OCI-M1 (cell line): ENCODE measurements around the gene VAMP3.

Experiments
- DNase-seq: peaks from one replicate; lab custom pipeline; 2025; lab: John Stamatoyannopoulos, UW

Gene VAMP3

GRCh38 chr1:7770997-7771822 is at the start of gene VAMP3:
VAMP3 (plus strand) TSS chr1:7771296; CDS start chr1:7771384, 88 bp downstream.
- DNase-seq, result peak; percentile 84

- no peak for DNase-seq
These were observed 49.0 kb upstream of the VAMP3 start for GRCh38 chr1:7721940-7722669.

- DNase-seq, result no peak
These were observed 48.5 kb upstream of the VAMP3 start for GRCh38 chr1:7722670-7723012.

GRCh38 chr1:7726623-7727022 is 44.5 kb upstream of the VAMP3 start:
- no peak for DNase-seq

- DNase-seq, result no peak
These were observed 43.2 kb upstream of the VAMP3 start for GRCh38 chr1:7727809-7728471.

GRCh38 chr1:7729761-7730160 is 41.3 kb upstream of the VAMP3 start:
- no peak for DNase-seq

- DNase-seq, result no peak
These were observed 38.8 kb upstream of the VAMP3 start for GRCh38 chr1:7732331-7732730.

- peak; percentile 5 for DNase-seq
These were observed 37.8 kb upstream of the VAMP3 start for GRCh38 chr1:7733276-7733675.

- DNase-seq, result no peak
These were observed 33.1 kb upstream of the VAMP3 start for GRCh38 chr1:7738044-7738443.

GRCh38 chr1:7743346-7743745 is 27.8 kb upstream of the VAMP3 start:
- DNase-seq, result no peak

- no peak for DNase-seq
These were observed 26.2 kb upstream of the VAMP3 start for GRCh38 chr1:7744882-7745281.

- no peak for DNase-seq
These were observed 25.3 kb upstream of the VAMP3 start for GRCh38 chr1:7745783-7746182.

GRCh38 chr1:7747605-7748004 is 23.5 kb upstream of the VAMP3 start:
- DNase-seq, result no peak

GRCh38 chr1:7749126-7749525 is 22.0 kb upstream of the VAMP3 start:
- DNase-seq, result no peak

- DNase-seq, result no peak
These were observed 19.9 kb upstream of the VAMP3 start for GRCh38 chr1:7751174-7751573.

- peak; percentile 75 for DNase-seq
These were observed 18.3 kb upstream of the VAMP3 start for GRCh38 chr1:7752512-7753417.

- peak; percentile 37 for DNase-seq
These were observed 17.5 kb upstream of the VAMP3 start for GRCh38 chr1:7753641-7754040.

GRCh38 chr1:7754234-7754633 is 16.9 kb upstream of the VAMP3 start:
- peak; percentile 37 for DNase-seq

GRCh38 chr1:7755448-7755847 is 15.6 kb upstream of the VAMP3 start:
- DNase-seq, result peak; percentile 54

- no peak for DNase-seq
These were observed 10.9 kb upstream of the VAMP3 start for GRCh38 chr1:7760245-7760644.

- peak; percentile 46 for DNase-seq
These were observed 10.0 kb upstream of the VAMP3 start for GRCh38 chr1:7761103-7761502.

- DNase-seq, result no peak
These were observed 3.9 kb upstream of the VAMP3 start for GRCh38 chr1:7767176-7767575.
